HEK293T (cell line): ENCODE data around the gene RABAC1.

Experiments
- BHLHE40 ChIP-seq: fragments of 450-650 bp; IDR thresholded peaks from 2 replicates; pipeline ENCODE4 v1.6.1; 2016; ENCODE audit warnings: mild to moderate bottlenecking, moderate library complexity, borderline replicate concordance
- ELF4 ChIP-seq: fragments of 450-650 bp; IDR thresholded peaks from 2 replicates; pipeline ENCODE4 v1.6.1; 2017; ENCODE audit warnings: antibody characterized with exemption
- FOXA1 ChIP-seq: fragments of 450-650 bp; IDR thresholded peaks from 2 replicates; pipeline ENCODE4 v1.6.1; 2016; ENCODE audit warnings: mild to moderate bottlenecking
- LEF1 ChIP-seq: fragments of 450-650 bp; IDR thresholded peaks from 2 replicates; pipeline ENCODE4 v1.6.1; 2017; ENCODE audit warnings: mild to moderate bottlenecking, borderline replicate concordance
- PKNOX1 ChIP-seq: fragments of 450-650 bp; IDR thresholded peaks from 2 replicates; pipeline ENCODE4 v1.6.1; 2016
- SP1 ChIP-seq: fragments of 450-650 bp; IDR thresholded peaks from 2 replicates; pipeline ENCODE4 v1.6.1; 2017
- SUZ12 ChIP-seq: fragments of 450-650 bp; IDR thresholded peaks from 2 replicates; pipeline ENCODE4 v1.6.1; 2016; ENCODE audit warnings: mild to moderate bottlenecking
- TARDBP ChIP-seq: fragments of 450-650 bp; IDR thresholded peaks from 2 replicates; pipeline ENCODE4 v1.6.1; 2016
- ZNF384 ChIP-seq: fragments of 450-650 bp; IDR thresholded peaks from 2 replicates; pipeline ENCODE4 v1.6.1; 2016

GRCh38 chr19:42006569-42006968, 47.4 kb upstream of the RABAC1 start:
- no peak for TF ChIP-seq ELF4
- no peak for TF ChIP-seq BHLHE40
- TF ChIP-seq FOXA1, result no peak
- no peak for TF ChIP-seq SP1
- no peak for TF ChIP-seq SUZ12
- TF ChIP-seq TARDBP, result no peak
- no peak for TF ChIP-seq PKNOX1
- TF ChIP-seq LEF1, result no peak
- TF ChIP-seq ZNF384, result no peak
